Aorta (tissue), 5 donors: ENCODE results near the gene TMEM107. TPM values are rescaled to one million over a fixed set of nuclear protein-coding genes. Genes with fewer than 3 reads are reported as not detected.
"Not testable (repeated sequence)": the region's sequence is repeated elsewhere in the genome, so short reads cannot be mapped to it uniquely, and the experiment has no call there.

Experiments
- ATAC-seq: fragments of 200-7000 bp; cut with Tn5 transposase; one replicate; pipeline ENCODE4 v1.9.1; 2022; ENCODE audit warnings: moderate library complexity; ENCODE audit not compliant: low FRiP score
- DNase-seq, 2 donors: peaks; one replicate each; pipeline ENCODE4 v3.0.0-alpha.2; 2020
- H3K27ac ChIP-seq, 2 donors: one replicate each; pipeline ENCODE4 v1.5.1; 2013; ENCODE audit warnings: low read length in 2 of 2, mild to moderate bottlenecking in 2 of 2, moderate library complexity in 2 of 2, control low read depth in 1 of 2, inconsistent platforms in 1 of 2, low read depth in 1 of 2
- H3K27me3 ChIP-seq, 2 donors: one replicate each; pipeline ENCODE4 v1.6.1; 2013; ENCODE audit warnings: control low read depth in 1 of 2, low read length in 1 of 2, mild to moderate bottlenecking in 1 of 2, moderate library complexity in 1 of 2; ENCODE audit not compliant: insufficient read depth in 2 of 2, control insufficient read depth in 1 of 2
- H3K36me3 ChIP-seq, 2 donors: one replicate each; pipeline ENCODE4 v1.6.1; 2013; ENCODE audit warnings: control low read depth in 1 of 2, low read length in 1 of 2, mild to moderate bottlenecking in 1 of 2; ENCODE audit not compliant: insufficient read depth in 2 of 2, control insufficient read depth in 1 of 2
- H3K4me1 ChIP-seq, 2 donors: one replicate each; pipeline ENCODE4 v1.6.1; 2013; ENCODE audit warnings: low read length in 2 of 2, control low read depth in 1 of 2, mild to moderate bottlenecking in 1 of 2, moderate library complexity in 1 of 2; ENCODE audit not compliant: insufficient read depth in 2 of 2, control insufficient read depth in 1 of 2
- H3K4me3 ChIP-seq, 2 donors: one replicate each; pipeline ENCODE4 v1.5.1; 2013; ENCODE audit warnings: low read length in 2 of 2, control low read depth in 1 of 2, mild to moderate bottlenecking in 1 of 2
- H3K9me3 ChIP-seq: one replicate; pipeline ENCODE4 v1.6.1; 2013; ENCODE audit warnings: mild to moderate bottlenecking, low read length; ENCODE audit not compliant: control insufficient read depth
- WGBS, 2 donors: extraction: QIAGEN DNeasy Blood & Tissue Kit; methylation state at CpG; one replicate each; pipeline ENCODE4 v1.1.7; 2013; 5-methylcytosine and 5-hydroxymethylcytosine counted together
- intact Hi-C, 2 donors: fragments of 100-400 bp; cut with DNase I; formaldehyde crosslinking; loops; one replicate each; pipeline versions ENCODE4 v1.14.2 to v1.15.0; 2022
- polyA plus RNA-seq, 2 donors: library from polyadenylated mRNA; stranded (reverse); fragments of 200-250 nt; gene quantifications; one replicate each; pipeline ENCODE4 v1.2.3, GENCODE V29; 2013
- total RNA-seq, 2 donors: library from RNA; stranded (reverse); fragmentation: NEBNext Ultra II Directional; extraction: Animal tissue kit (Norgen Biotek cat#: 25700); gene quantifications; one replicate each; pipeline ENCODE4 v1.2.1, GENCODE V29; 2021
- donor health status: healthy with polysubstance abuse.
- donor health status: Bipolar disorder and iron deficiency.
- donor health status: DM: no; HTN: no; CAD: no.
- donor health status: DM: no; HTN: no; CAD: no.
- donor health status: DM: yes; HTN: yes; CAD: no.

Gene TMEM107
- total and polyA plus RNA-seq, 4 donors = 8.9 to 20.9 (median 11.1) TPM

GRCh38 chr17:8186446-8186786, 10.2 kb upstream of the TMEM107 start:
- Histone ChIP-seq H3K27ac (peak overlapping the region; percentile 14 to 90), H3K4me1 (no peaks in the 10 kb centered on the region), H3K4me3 (peak overlapping the region; percentile 44 to 53), H3K36me3 (no peaks in the 10 kb centered on the region), H3K27me3 (no peaks in the 10 kb centered on the region), H3K9me3 (no peaks in the 10 kb centered on the region)
- ATAC-seq (no peak), DNase-seq (no peak)
- intact Hi-C loops = loop anchor here (1.0 to 2.0 kb wide), 4 partner anchors 14 to 68 kb away; partner anchors contain the start of genes ALOXE3 (in 1 of the 2), CTC1 (in 1 of the 2) and PFAS (in 1 of the 2)
- 0% methylated on average over 23 of the region's 23 CpGs for WGBS, 2 donors

GRCh38 chr17:8185582-8186445, 9.6 kb upstream of the TMEM107 start:
- Histone ChIP-seq H3K4me3 (peak overlapping the region; percentile 53 to 55), H3K27me3 (no peaks in the 10 kb centered on the region), H3K9me3 (no peaks in the 10 kb centered on the region), H3K4me1 (no peaks in the 10 kb centered on the region), H3K27ac (peak overlapping the region in 1 of 2 donors; percentile 69), H3K36me3 (no peaks in the 10 kb centered on the region)
- ATAC-seq (peak; percentile 85), DNase-seq (peak; percentile 91 to 97)
- intact Hi-C loops = loop anchor here (1.0 to 2.0 kb wide), 4 partner anchors 13 to 67 kb away; partner anchors contain the start of genes ALOXE3 (in 1 of the 2), CTC1 (in 1 of the 2) and PFAS (in 1 of the 2)
- 0% methylated on average over 44 of the region's 44 CpGs for WGBS, 2 donors

- 75 to 76% methylated on average over 19 of the region's 19 CpGs for WGBS, 2 donors
- H3K27ac ChIP-seq = peak overlapping the region in 1 of 2 donors; percentile 29
Observed at GRCh38 chr17:8176998-8177731, 985 bp upstream of the TMEM107 start.

GRCh38 chr17:8175795-8176196, 384 bp downstream of the TMEM107 start:
- H3K4me1 ChIP-seq = no peaks in the 10 kb centered on the region
- H3K4me3 ChIP-seq = peak overlapping the region; percentile 17 to 29
- H3K27me3 ChIP-seq = no peaks in the 10 kb centered on the region
- intact Hi-C loops = no loop called here
- H3K27ac ChIP-seq = peak overlapping the region in 1 of 2 donors; percentile 43
- H3K9me3 ChIP-seq = no peaks in the 10 kb centered on the region
- 15% methylated on average over 11 of the region's 11 CpGs for WGBS, 2 donors
- no peaks in the 10 kb centered on the region for H3K36me3 ChIP-seq
- DNase-seq (peak in 1 of 2 donors; percentile 58), ATAC-seq (peak; percentile 23)

More at GRCh38 chr17:8176998-8177731, 985 bp upstream of the TMEM107 start:
- H3K9me3 ChIP-seq = no peaks in the 10 kb centered on the region
- H3K4me3 ChIP-seq = no peak overlapping the region
- no peaks in the 10 kb centered on the region for H3K4me1 ChIP-seq
- no peaks in the 10 kb centered on the region for H3K36me3 ChIP-seq
- intact Hi-C loops = no loop called here
- ATAC-seq = no peak
- DNase-seq = peak in 1 of 2 donors; percentile 33
- H3K27me3 ChIP-seq = no peaks in the 10 kb centered on the region

GRCh38 chr17:8173871-8174322, 2.3 kb downstream of the TMEM107 start:
- peak overlapping the region in 1 of 2 donors; percentile 69 for H3K27ac ChIP-seq
- 1 to 3% methylated on average over 14 of the region's 14 CpGs for WGBS, 2 donors
- no peak for DNase-seq
- intact Hi-C loops = loop anchor here in 1 of 2 donors (2.0 kb wide), 1 partner anchor 13 kb away; no protein-coding TSS in a partner anchor
- no peaks in the 10 kb centered on the region for H3K36me3 ChIP-seq
- H3K4me3 ChIP-seq = peak overlapping the region in 1 of 2 donors; percentile 36
- no peak for ATAC-seq
- no peaks in the 10 kb centered on the region for H3K9me3 ChIP-seq
- H3K27me3 ChIP-seq = no peaks in the 10 kb centered on the region
- H3K4me1 ChIP-seq = no peaks in the 10 kb centered on the region

- H3K27ac ChIP-seq = peak overlapping the region; percentile 49 to 81
- H3K9me3 ChIP-seq = no peaks in the 10 kb centered on the region
- H3K4me3 ChIP-seq = no peak overlapping the region
- DNase-seq (peak; percentile 82 to 85), ATAC-seq (peak; percentile 93)
- 1% methylated on average over 23 of the region's 23 CpGs for WGBS, 2 donors
- H3K36me3 ChIP-seq = no peaks in the 10 kb centered on the region
- intact Hi-C loops = loop anchor here in 1 of 2 donors (2.0 kb wide), 1 partner anchor 14 kb away; no protein-coding TSS in a partner anchor
- no peaks in the 10 kb centered on the region for H3K4me1 ChIP-seq
- H3K27me3 ChIP-seq = no peaks in the 10 kb centered on the region
Observed at GRCh38 chr17:8173056-8173870, 2.9 kb downstream of the TMEM107 start.

GRCh38 chr17:8170186-8170585, 6.0 kb downstream of the TMEM107 start:
- H3K36me3 ChIP-seq, intact Hi-C loops, H3K9me3 ChIP-seq, H3K4me3 ChIP-seq, H3K27me3 ChIP-seq, H3K27ac ChIP-seq, DNase-seq, H3K4me1 ChIP-seq, ATAC-seq: not testable (repeated sequence)
- 87 to 88% methylated on average over 19 of the region's 19 CpGs for WGBS, 2 donors

- Histone ChIP-seq H3K9me3 (no peaks in the 10 kb centered on the region), H3K27me3 (no peaks in the 10 kb centered on the region), H3K4me1 (no peaks in the 10 kb centered on the region), H3K36me3 (no peaks in the 10 kb centered on the region), H3K4me3 (no peak overlapping the region), H3K27ac (no peak overlapping the region)
- intact Hi-C loops = no loop called here
- no peak for ATAC-seq
- no peak for DNase-seq
- 83 to 84% methylated on average over 3 of the region's 3 CpGs for WGBS, 2 donors
Observed at GRCh38 chr17:8167526-8167925, 8.7 kb downstream of the TMEM107 start.
